ENCODE data around the gene SAP130. TPM values are rescaled to one million over a fixed set of nuclear protein-coding genes. Genes with fewer than 3 reads are reported as not detected.
A peak's percentile ranks its signal among the peaks of the same experiment; 100 is the strongest.

Gene SAP130
- total and polyA plus RNA-seq, 4 donors: 5.2 to 22.5 (median 7.0) TPM

DNA sequence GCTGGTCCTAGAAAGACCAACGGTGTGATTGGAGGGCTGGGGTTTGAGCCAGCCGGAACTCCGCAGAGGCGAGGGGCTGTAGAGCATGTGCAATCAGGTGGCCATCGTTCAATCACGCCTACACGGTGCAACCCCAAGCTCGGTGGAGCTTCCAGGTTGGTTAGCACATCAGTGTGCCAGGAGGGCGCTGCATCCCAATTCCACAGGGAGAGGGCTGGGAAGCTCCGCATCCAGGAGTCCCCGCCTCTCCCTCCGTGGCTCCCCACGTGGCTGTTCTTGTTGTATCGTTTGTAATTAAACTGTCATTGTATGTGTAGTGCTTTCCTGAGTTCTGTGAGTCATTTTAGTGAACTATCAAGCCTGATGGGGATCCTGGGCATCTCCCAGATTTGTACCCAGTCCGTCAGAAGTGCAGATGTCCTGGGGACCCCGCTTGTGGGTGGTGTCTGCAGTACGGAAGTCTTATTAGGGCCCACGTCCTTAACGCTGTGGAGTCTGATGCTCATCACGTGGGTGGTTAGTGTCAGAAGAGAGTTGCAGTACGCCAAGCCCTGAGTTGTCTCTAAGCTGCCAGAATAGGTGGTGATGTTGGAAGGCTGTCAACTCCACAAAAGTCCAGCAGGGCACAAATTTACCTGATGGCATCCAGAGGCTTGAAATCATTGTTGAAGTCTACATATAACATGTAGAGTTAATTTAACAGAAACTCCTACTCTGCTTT lies 121.5 kb downstream of the SAP130 start:
- H3K27ac ChIP-seq (ENCODE audit: low read depth in 1 of 2, low read length in 1 of 2): no peak overlapping the region
- H3K4me3 ChIP-seq: no peak overlapping the region
- H3K9me3 ChIP-seq (ENCODE audit: control insufficient read depth in 4 of 4, insufficient read depth in 3 of 4, low read length in 3 of 4): peaks cover 0 to 2% (median 0%) of the 10 kb centered on the region in 4 donors
- TF ChIP-seq, protein P1, sequence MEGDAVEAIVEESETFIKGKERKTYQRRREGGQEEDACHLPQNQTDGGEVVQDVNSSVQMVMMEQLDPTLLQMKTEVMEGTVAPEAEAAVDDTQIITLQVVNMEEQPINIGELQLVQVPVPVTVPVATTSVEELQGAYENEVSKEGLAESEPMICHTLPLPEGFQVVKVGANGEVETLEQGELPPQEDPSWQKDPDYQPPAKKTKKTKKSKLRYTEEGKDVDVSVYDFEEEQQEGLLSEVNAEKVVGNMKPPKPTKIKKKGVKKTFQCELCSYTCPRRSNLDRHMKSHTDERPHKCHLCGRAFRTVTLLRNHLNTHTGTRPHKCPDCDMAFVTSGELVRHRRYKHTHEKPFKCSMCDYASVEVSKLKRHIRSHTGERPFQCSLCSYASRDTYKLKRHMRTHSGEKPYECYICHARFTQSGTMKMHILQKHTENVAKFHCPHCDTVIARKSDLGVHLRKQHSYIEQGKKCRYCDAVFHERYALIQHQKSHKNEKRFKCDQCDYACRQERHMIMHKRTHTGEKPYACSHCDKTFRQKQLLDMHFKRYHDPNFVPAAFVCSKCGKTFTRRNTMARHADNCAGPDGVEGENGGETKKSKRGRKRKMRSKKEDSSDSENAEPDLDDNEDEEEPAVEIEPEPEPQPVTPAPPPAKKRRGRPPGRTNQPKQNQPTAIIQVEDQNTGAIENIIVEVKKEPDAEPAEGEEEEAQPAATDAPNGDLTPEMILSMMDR (IDR thresholded peaks at IDR 0.05; ENCODE audit: control extremely low read depth, extremely low read depth): no peak
- 56 to 75% methylated on average over 21 of the region's 21 CpGs for WGBS, 2 donors
- no peak for DNase-seq
- no peak for ATAC-seq (ENCODE audit: insufficient read depth, low FRiP score)
- H3K36me3 ChIP-seq (ENCODE audit: control insufficient read depth in 4 of 4, insufficient read depth in 4 of 4, low read length in 4 of 4): no peaks in the 10 kb centered on the region
- H3K4me1 ChIP-seq (ENCODE audit: control insufficient read depth in 5 of 5, insufficient read depth in 5 of 5, low read length in 5 of 5): peaks cover 0 to 2% (median 0%) of the 10 kb centered on the region in 5 donors
- no peak overlapping the region for H3K9ac ChIP-seq (ENCODE audit: insufficient read depth in 1 of 2, low read length in 2 of 2)
- H3K27me3 ChIP-seq (ENCODE audit: control insufficient read depth in 3 of 3, insufficient read depth in 3 of 3, low read length in 2 of 3): no peaks in the 10 kb centered on the region

DNA sequence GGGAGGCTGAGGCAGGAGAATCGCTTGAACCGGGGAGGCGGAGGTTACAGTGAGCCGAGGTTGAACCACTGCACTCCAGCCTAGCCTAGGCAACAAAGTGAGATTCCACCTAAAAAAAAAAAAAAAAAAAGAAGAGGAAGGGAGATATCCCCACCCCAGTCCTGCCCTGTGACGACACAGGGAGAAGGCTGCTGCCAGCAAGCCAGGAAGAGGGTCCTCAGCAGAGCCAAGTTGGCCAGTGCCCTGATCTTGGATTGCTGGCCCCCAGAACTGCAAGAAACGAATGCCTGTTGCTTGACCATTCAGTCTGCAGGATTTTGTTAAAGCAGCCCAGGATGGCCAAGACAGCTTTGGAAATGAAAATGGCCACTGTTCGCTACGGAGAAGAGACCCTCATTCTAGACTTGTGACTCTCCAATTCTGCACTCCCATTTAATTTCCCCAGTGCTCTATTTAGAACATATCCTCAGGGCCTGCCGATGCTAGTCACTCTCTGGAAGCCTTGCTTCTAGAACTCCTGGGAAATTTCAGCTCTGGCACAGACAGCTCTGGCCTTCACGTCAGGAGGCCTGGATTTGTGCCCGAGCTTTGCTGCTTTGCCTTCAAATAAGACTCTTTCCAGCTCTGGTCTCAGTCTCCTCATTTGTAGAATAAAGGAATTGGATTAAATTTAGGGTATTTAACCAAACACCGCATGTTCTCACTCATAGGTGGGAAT lies 126.4 kb downstream of the SAP130 start:
- WGBS, 2 donors: 82 to 85% methylated on average over 12 of the region's 12 CpGs
- ATAC-seq (ENCODE audit: insufficient read depth, low FRiP score) (no peak), DNase-seq (peak; percentile 26 to 82 (median 64))
- no peaks in the 10 kb centered on the region for H3K9me3 ChIP-seq (ENCODE audit: control insufficient read depth in 4 of 4, insufficient read depth in 3 of 4, low read length in 3 of 4)
- peak overlapping the region in 1 of 2 donors; percentile 32 for H3K9ac ChIP-seq (ENCODE audit: insufficient read depth in 1 of 2, low read length in 2 of 2)
- H3K4me3 ChIP-seq: no peak overlapping the region
- TF ChIP-seq, protein P1 (IDR thresholded peaks at IDR 0.05; ENCODE audit: control extremely low read depth, extremely low read depth): no peak
- no peaks in the 10 kb centered on the region for H3K27me3 ChIP-seq (ENCODE audit: control insufficient read depth in 3 of 3, insufficient read depth in 3 of 3, low read length in 2 of 3)
- no peaks in the 10 kb centered on the region for H3K36me3 ChIP-seq (ENCODE audit: control insufficient read depth in 4 of 4, insufficient read depth in 4 of 4, low read length in 4 of 4)
- no peak overlapping the region for H3K27ac ChIP-seq (ENCODE audit: low read depth in 1 of 2, low read length in 1 of 2)
- H3K4me1 ChIP-seq (ENCODE audit: control insufficient read depth in 5 of 5, insufficient read depth in 5 of 5, low read length in 5 of 5): peaks cover 0 to 3% (median 0%) of the 10 kb centered on the region in 5 donors

DNA sequence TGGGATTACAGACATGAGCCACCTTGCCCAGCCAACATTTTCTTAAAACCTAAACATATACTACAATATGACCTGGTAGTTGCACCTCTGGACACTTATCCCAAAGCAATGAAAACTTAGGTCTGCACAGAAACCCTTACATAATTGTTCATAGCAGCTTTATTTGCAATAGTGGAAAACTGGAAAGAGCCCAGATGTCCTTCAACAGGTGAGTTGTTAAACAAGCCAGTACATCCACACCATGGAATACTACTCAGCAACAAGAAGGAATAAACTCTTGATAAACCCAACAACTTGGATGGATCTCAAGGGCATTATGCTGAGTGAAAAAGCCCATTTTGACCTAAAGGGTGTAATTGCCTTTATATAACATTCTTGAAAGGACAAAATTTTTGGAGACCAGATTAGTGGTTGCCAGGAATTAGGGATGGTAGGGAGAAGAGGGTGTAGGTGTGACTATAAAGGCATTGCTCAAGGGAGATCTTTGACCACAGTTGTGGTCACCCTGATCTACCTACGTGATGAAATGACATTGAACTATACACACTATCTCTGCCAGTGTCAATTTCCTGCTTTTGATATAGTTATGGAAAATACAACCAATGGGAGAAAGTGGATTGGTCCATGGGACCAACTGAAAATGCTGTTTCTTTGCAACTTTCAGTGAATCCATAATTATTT lies 130.2 kb downstream of the SAP130 start:
- TF ChIP-seq, protein P1 (IDR thresholded peaks at IDR 0.05; ENCODE audit: control extremely low read depth, extremely low read depth): no peak
- no peak overlapping the region for H3K27ac ChIP-seq (ENCODE audit: low read depth in 1 of 2, low read length in 1 of 2)
- no peak for ATAC-seq (ENCODE audit: insufficient read depth, low FRiP score)

More for the DNA sequence above, 130.2 kb downstream of the SAP130 start:
- no peaks in the 10 kb centered on the region for H3K9me3 ChIP-seq (ENCODE audit: control insufficient read depth in 4 of 4, insufficient read depth in 3 of 4, low read length in 3 of 4)
- no peaks in the 10 kb centered on the region for H3K36me3 ChIP-seq (ENCODE audit: control insufficient read depth in 4 of 4, insufficient read depth in 4 of 4, low read length in 4 of 4)
- H3K4me1 ChIP-seq (ENCODE audit: control insufficient read depth in 5 of 5, insufficient read depth in 5 of 5, low read length in 5 of 5): peaks cover 0 to 3% (median 0%) of the 10 kb centered on the region in 5 donors
- DNase-seq: no peak
- no peaks in the 10 kb centered on the region for H3K27me3 ChIP-seq (ENCODE audit: control insufficient read depth in 3 of 3, insufficient read depth in 3 of 3, low read length in 2 of 3)
- no peak overlapping the region for H3K4me3 ChIP-seq
- H3K9ac ChIP-seq (ENCODE audit: insufficient read depth in 1 of 2, low read length in 2 of 2): no peak overlapping the region
- 19 to 39% methylated on average over 1 of the region's 1 CpG for WGBS, 2 donors

All from lung (tissue), 12 donors.